OCI-LY3 (cell line): Measurements from ENCODE around the gene IL4R.
"Not testable (repeated sequence)": the region's sequence is repeated elsewhere in the genome, so short reads cannot be mapped to it uniquely, and the experiment has no call there.

Experiments used
- H2AFZ ChIP-seq: fragments of 200-600, 300-600 bp; shearing (Covaris generic); 2 replicates; pipeline ENCODE4 v1.6.0; 2014; ENCODE audit warnings: antibody characterized with exemption, low read depth, low read length
- H3K27ac ChIP-seq: fragments of 200-600, 300-600 bp; sonication (generic); 2 replicates; pipeline ENCODE4 v1.5.1; 2014; ENCODE audit warnings: mild to moderate bottlenecking, low read length, moderate library complexity, mixed read lengths
- H3K27me3 ChIP-seq: fragments of 200-600, 300-600 bp; sonication (generic); 2 replicates; pipeline ENCODE4 v1.6.1; 2014; ENCODE audit warnings: low read depth, low read length, mixed read lengths
- H3K36me3 ChIP-seq: fragments of 200-600, 300-600 bp; sonication (generic); replicated peaks from 2 replicates; pipeline ENCODE3; 2014; ENCODE audit warnings: low read depth, low read length, mixed read lengths
- H3K4me1 ChIP-seq: fragments of 300-600, 200-600 bp; sonication (generic); 2 replicates; pipeline ENCODE4 v1.6.1; 2014; ENCODE audit warnings: low read length, mixed read lengths
- H3K4me2 ChIP-seq: fragments of 200-600, 300-600 bp; sonication (generic); 2 replicates; pipeline ENCODE4 v1.6.1; 2014; ENCODE audit warnings: low read length, mixed read lengths
- H3K4me3 ChIP-seq: fragments of 300-600, 200-600 bp; sonication (generic); 2 replicates; pipeline ENCODE4 v1.5.1; 2014; ENCODE audit warnings: antibody characterized with exemption, mild to moderate bottlenecking, low read length, moderate library complexity
- H3K79me2 ChIP-seq: fragments of 300-600, 200-600 bp; shearing (Covaris generic); 2 replicates; pipeline ENCODE4 v1.6.1; 2014; ENCODE audit warnings: mild to moderate bottlenecking, low read length, mixed read lengths
- H3K9ac ChIP-seq: fragments of 300-600, 200-600 bp; shearing (Covaris generic); 2 replicates; pipeline ENCODE4 v1.6.0; 2014; ENCODE audit warnings: mild to moderate bottlenecking, low read length, moderate library complexity
- H3K9me3 ChIP-seq: fragments of 200-600, 300-600 bp; shearing (Covaris generic); 2 replicates; pipeline ENCODE4 v1.6.1; 2014; ENCODE audit warnings: low read length, mixed read lengths; ENCODE audit not compliant: insufficient read depth
- H4K20me1 ChIP-seq: fragments of 200-600, 300-600 bp; sonication (generic); 2 replicates; pipeline ENCODE4 v1.6.1; 2016; ENCODE audit warnings: low read length, mixed read lengths; ENCODE audit not compliant: insufficient read depth
- CTCF ChIP-seq: fragments of 200-600, 300-600 bp; sonication (generic); IDR thresholded peaks from 2 replicates; pipeline ENCODE4 v1.5.1; 2014; ENCODE audit warnings: antibody characterized with exemption, low read length, low read depth
- EZH2phosphoT487 ChIP-seq: fragments of 200-600 bp; shearing (Covaris generic); IDR thresholded peaks from 2 replicates; pipeline ENCODE4 v1.6.1; 2018; ENCODE audit warnings: antibody characterized with exemption, mixed run types, low read depth

IL4R gene

GRCh38 chr16:27326738-27327585 lies 13.2 kb downstream of the IL4R start:
- no peaks in the 10 kb centered on the region for H3K27me3 ChIP-seq
- H3K27ac ChIP-seq, result no peak overlapping the region
- TF ChIP-seq EZH2phosphoT487 (no peak), CTCF (no peak)
- H3K79me2 ChIP-seq, result peaks cover 49% of the 10 kb centered on the region
- H4K20me1 ChIP-seq, result peaks cover 14% of the 10 kb centered on the region
- no peaks in the 10 kb centered on the region for H3K9me3 ChIP-seq
- no peak overlapping the region for H3K4me2 ChIP-seq
- no peak overlapping the region for H3K4me3 ChIP-seq
- no peak overlapping the region for H3K9ac ChIP-seq
- no peaks in the 10 kb centered on the region for H3K4me1 ChIP-seq
- H2AFZ ChIP-seq, result no peak overlapping the region
- peaks cover 18% of the 10 kb centered on the region for H3K36me3 ChIP-seq

DNA sequence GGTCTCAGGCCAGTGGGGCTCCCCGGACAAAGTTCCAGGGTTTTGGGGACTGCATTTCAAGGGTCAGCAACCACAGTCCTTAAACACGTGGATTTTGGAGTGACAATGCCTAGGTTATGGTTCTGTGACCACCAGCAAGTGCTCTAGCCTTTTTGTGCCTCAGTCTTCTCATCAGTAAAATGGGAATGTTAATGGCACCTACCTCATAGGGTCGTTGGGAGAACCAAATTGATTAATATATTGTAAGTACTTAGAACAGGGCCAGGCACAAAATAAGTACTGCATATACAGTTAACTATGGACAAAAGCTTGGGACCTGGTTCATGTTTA lies 13.8 kb downstream of the IL4R start:
- H2AFZ ChIP-seq, result no peak overlapping the region

DNA sequence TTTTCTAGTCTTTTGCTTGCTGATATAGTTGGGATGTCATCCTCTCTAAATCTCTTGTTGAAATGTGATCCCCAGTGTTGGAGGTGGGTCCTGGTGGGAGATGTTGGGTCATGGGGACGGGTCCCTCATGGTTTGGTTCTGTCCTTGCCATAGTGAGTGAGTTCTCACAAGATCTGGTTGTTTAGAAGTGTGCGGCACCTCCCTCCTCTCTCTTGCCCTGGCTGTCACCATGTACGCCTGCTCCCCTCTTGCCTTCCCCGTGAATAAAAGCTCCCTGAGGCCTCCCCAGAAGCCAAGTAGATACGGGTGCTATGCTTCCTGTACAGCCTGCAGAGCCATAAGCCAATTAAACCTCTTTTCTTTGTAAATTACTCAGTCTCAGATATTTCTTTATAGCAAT lies 15.2 kb downstream of the IL4R start:
- Histone ChIP-seq H4K20me1 (peaks cover 7% of the 10 kb centered on the region; the same call in 1 of the 2 replicates), H3K4me1 (no peaks in the 10 kb centered on the region), H3K9me3 (no peaks in the 10 kb centered on the region), H3K27ac (no peak overlapping the region), H2AFZ (no peak overlapping the region), H3K4me3 (no peak overlapping the region), H3K36me3 (peaks cover 26% of the 10 kb centered on the region), H3K27me3 (no peaks in the 10 kb centered on the region), H3K9ac (no peak overlapping the region), H3K4me2 (no peak overlapping the region), H3K79me2 (peaks cover 30% of the 10 kb centered on the region)
- no peak for TF ChIP-seq CTCF

More for the DNA sequence above, 13.8 kb downstream of the IL4R start:
- Histone ChIP-seq H3K4me3 (no peak overlapping the region), H3K79me2 (peaks cover 43% of the 10 kb centered on the region), H3K27me3 (no peaks in the 10 kb centered on the region), H3K9me3 (no peaks in the 10 kb centered on the region), H4K20me1 (peaks cover 14% of the 10 kb centered on the region), H3K4me1 (no peaks in the 10 kb centered on the region), H3K9ac (no peak overlapping the region), H3K27ac (no peak overlapping the region), H3K4me2 (no peak overlapping the region), H3K36me3 (peaks cover 22% of the 10 kb centered on the region)
- TF ChIP-seq EZH2phosphoT487 (no peak), CTCF (no peak)

- H4K20me1 ChIP-seq, H3K27me3 ChIP-seq, H3K4me1 ChIP-seq, H3K4me3 ChIP-seq, H3K9me3 ChIP-seq, H3K4me2 ChIP-seq, H3K27ac ChIP-seq, H2AFZ ChIP-seq, H3K9ac ChIP-seq: not testable (repeated sequence)
- Histone ChIP-seq H3K79me2 (peaks cover 24% of the 10 kb centered on the region), H3K36me3 (peaks cover 29% of the 10 kb centered on the region)
These were observed 15.8 kb downstream of the IL4R start for GRCh38 chr16:27329376-27330079.
